ENCODE measurements around the gene GPD1. TPM values are rescaled to one million over a fixed set of nuclear protein-coding genes. Genes with fewer than 3 reads are reported as not detected.

Gene GPD1
- total RNA-seq, 1 donor from 2014 or later, result 65.3 TPM

GRCh38 chr12:50112456-50113218 is 8.8 kb downstream of the GPD1 start:
- no peaks in the 10 kb centered on the region for H3K9me3 ChIP-seq
- H3K4me1 ChIP-seq, result peaks cover 63% of the 10 kb centered on the region
- TF ChIP-seq POLR2A (IDR thresholded peaks at IDR 0.05) (no peak), POLR2AphosphoS5 (IDR thresholded peaks at IDR 0.05; ENCODE audit: insufficient read depth in 1 of 2, low read depth in 1 of 2) (peak in 1 of 2 donors; percentile 84)
- no peaks in the 10 kb centered on the region for H3K27me3 ChIP-seq
- H3K36me3 ChIP-seq, result peaks cover 0 to 11% of the 10 kb centered on the region in 2 donors
- no peak for DNase-seq (ENCODE audit: extremely low spot score in 2 of 2)
- H3K27ac ChIP-seq, result peak overlapping the region; percentile 82
- H3K4me3 ChIP-seq, result peak overlapping the region; percentile 72 to 92
- intact Hi-C loops (cut with DNase I), result loop anchor here (1.0 kb wide), 1 partner anchor 58 kb away; no protein-coding TSS in a partner anchor

GRCh38 chr12:50117057-50117622 is 13.3 kb downstream of the GPD1 start:
- intact Hi-C loops (cut with DNase I), result no loop called here
- no peak for DNase-seq (ENCODE audit: extremely low spot score in 2 of 2)
- peaks cover 0 to 19% of the 10 kb centered on the region in 2 donors for H3K36me3 ChIP-seq

GRCh38 chr12:50119387-50119786 is 15.6 kb downstream of the GPD1 start:
- DNase-seq (ENCODE audit: extremely low spot score in 2 of 2), result no peak

More at GRCh38 chr12:50117057-50117622, 13.3 kb downstream of the GPD1 start:
- Histone ChIP-seq H3K27me3 (no peaks in the 10 kb centered on the region), H3K9me3 (no peaks in the 10 kb centered on the region), H3K4me1 (peaks cover 51% of the 10 kb centered on the region), H3K27ac (peak overlapping the region; percentile 4), H3K4me3 (no peak overlapping the region)
- TF ChIP-seq POLR2AphosphoS5 (IDR thresholded peaks at IDR 0.05; ENCODE audit: insufficient read depth in 1 of 2, low read depth in 1 of 2) (no peak), CTCF (IDR thresholded peaks at IDR 0.05) (no peak), POLR2A (IDR thresholded peaks at IDR 0.05) (no peak)

GRCh38 chr12:50120521-50120920 is 16.7 kb downstream of the GPD1 start:
- no peaks in the 10 kb centered on the region for H3K27me3 ChIP-seq
- DNase-seq (ENCODE audit: extremely low spot score in 2 of 2), result no peak
- intact Hi-C loops (cut with DNase I), result no loop called here
- H3K9me3 ChIP-seq, result no peaks in the 10 kb centered on the region
- no peak for TF ChIP-seq POLR2A (IDR thresholded peaks at IDR 0.05)
- no peak for TF ChIP-seq POLR2AphosphoS5 (IDR thresholded peaks at IDR 0.05; ENCODE audit: insufficient read depth in 1 of 2, low read depth in 1 of 2)
- no peak for TF ChIP-seq CTCF (IDR thresholded peaks at IDR 0.05)
- H3K36me3 ChIP-seq, result peaks cover 0 to 14% of the 10 kb centered on the region in 2 donors
- H3K4me1 ChIP-seq, result peaks cover 39% of the 10 kb centered on the region
- H3K27ac ChIP-seq, result no peak overlapping the region
- no peak overlapping the region for H3K4me3 ChIP-seq

More at GRCh38 chr12:50119387-50119786, 15.6 kb downstream of the GPD1 start:
- no peaks in the 10 kb centered on the region for H3K27me3 ChIP-seq
- H3K4me1 ChIP-seq, result peaks cover 36% of the 10 kb centered on the region
- intact Hi-C loops (cut with DNase I), result no loop called here
- H3K9me3 ChIP-seq, result no peaks in the 10 kb centered on the region
- no peak overlapping the region for H3K27ac ChIP-seq
- peaks cover 0 to 23% of the 10 kb centered on the region in 2 donors for H3K36me3 ChIP-seq
- TF ChIP-seq POLR2A (IDR thresholded peaks at IDR 0.05), result no peak
- no peak for TF ChIP-seq CTCF (IDR thresholded peaks at IDR 0.05)
- TF ChIP-seq POLR2AphosphoS5 (IDR thresholded peaks at IDR 0.05; ENCODE audit: insufficient read depth in 1 of 2, low read depth in 1 of 2), result no peak
- no peak overlapping the region for H3K4me3 ChIP-seq

GRCh38 chr12:50120953-50121352 is 17.1 kb downstream of the GPD1 start:
- peaks cover 0 to 12% of the 10 kb centered on the region in 2 donors for H3K36me3 ChIP-seq
- H3K27ac ChIP-seq, result no peak overlapping the region
- no peak overlapping the region for H3K4me3 ChIP-seq
- intact Hi-C loops (cut with DNase I), result no loop called here
- TF ChIP-seq POLR2AphosphoS5 (IDR thresholded peaks at IDR 0.05; ENCODE audit: insufficient read depth in 1 of 2, low read depth in 1 of 2) (no peak), CTCF (IDR thresholded peaks at IDR 0.05) (no peak), POLR2A (IDR thresholded peaks at IDR 0.05) (no peak)
- H3K27me3 ChIP-seq, result no peaks in the 10 kb centered on the region
- H3K4me1 ChIP-seq, result peaks cover 37% of the 10 kb centered on the region
- H3K9me3 ChIP-seq, result no peaks in the 10 kb centered on the region
- no peak for DNase-seq (ENCODE audit: extremely low spot score in 2 of 2)
